Lower leg skin (tissue), 4 donors: ENCODE data around the gene MITD1. TPM values are rescaled to one million over a fixed set of nuclear protein-coding genes. Genes with fewer than 3 reads are reported as not detected.
"Not testable (repeated sequence)": the region's sequence is repeated elsewhere in the genome, so short reads cannot be mapped to it uniquely, and the experiment has no call there.

Source experiments
- DNase-seq, 2 donors: peaks; one replicate each; pipeline ENCODE4 v3.0.0-alpha.2; 2019; ENCODE audit warnings: low spot score in 2 of 2
- H3K4me3 ChIP-seq: fragments of 200-600 bp; sonication (generic); 2 replicates; pipeline ENCODE4 v1.5.1; 2017; ENCODE audit warnings: mild to moderate bottlenecking, low read depth; ENCODE audit not compliant: poor library complexity, severe bottlenecking
- CTCF ChIP-seq, 3 donors: fragments of 450-650 bp; IDR thresholded peaks; one replicate each; pipeline ENCODE4 v1.5.1; 2016; ENCODE audit warnings: antibody characterized with exemption in 3 of 3, mild to moderate bottlenecking in 3 of 3, moderate library complexity in 2 of 3
- POLR2A ChIP-seq, 2 donors: fragments of 450-650 bp; IDR thresholded peaks; one replicate each; pipeline ENCODE4 v1.6.1; 2016 to 2017; ENCODE audit warnings: antibody characterized with exemption in 2 of 2, mild to moderate bottlenecking in 1 of 2, moderate library complexity in 1 of 2
- WGBS, 2 donors: methylation state at CpG; one replicate each; pipeline ENCODE4 v1.1.5; 2018; 5-methylcytosine and 5-hydroxymethylcytosine counted together
- intact Hi-C: fragments of 100-400 bp; cut with DNase I; formaldehyde crosslinking; loops from one replicate; pipeline ENCODE4 v1.15.0; 2023; ENCODE audit warnings: low total_unique reads
- total RNA-seq, 4 donors: library from RNA; depleted of rRNA; stranded (reverse); fragments of >200 nt; gene quantifications; one replicate each; pipeline ENCODE4 v1.1.0, GENCODE V29; 2016

MITD1 gene
- total RNA-seq, 4 donors from 2014 or later: 14.5 to 32.4 (median 25.4) TPM

DNA sequence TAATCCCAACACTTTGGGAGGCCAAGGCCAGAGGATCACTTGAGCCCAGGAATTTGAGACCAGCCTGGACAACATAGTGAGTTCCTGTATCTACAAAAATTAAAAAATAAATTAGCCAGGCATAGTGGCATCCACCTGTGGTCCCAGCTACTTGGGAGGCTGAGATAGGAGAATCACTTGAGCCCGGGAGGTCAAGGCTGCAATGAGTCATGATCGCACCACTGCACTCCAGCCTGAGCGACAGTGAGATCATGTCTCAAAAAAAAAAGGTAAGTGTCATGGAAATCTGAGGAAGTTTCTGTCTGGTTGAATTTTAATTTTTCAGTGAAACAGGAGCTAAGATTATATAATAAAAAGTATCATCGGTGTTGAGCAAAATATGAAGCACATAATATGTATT is 41.9 kb downstream of the MITD1 start:
- H3K4me3 ChIP-seq: no peak overlapping the region
- no peak for DNase-seq
- 96 to 99% methylated on average over 4 of the region's 4 CpGs for WGBS, 2 donors
- TF ChIP-seq CTCF (IDR thresholded peaks at IDR 0.05): no peak
- no peak for TF ChIP-seq POLR2A (IDR thresholded peaks at IDR 0.05)
- intact Hi-C loops: no loop called here

DNA sequence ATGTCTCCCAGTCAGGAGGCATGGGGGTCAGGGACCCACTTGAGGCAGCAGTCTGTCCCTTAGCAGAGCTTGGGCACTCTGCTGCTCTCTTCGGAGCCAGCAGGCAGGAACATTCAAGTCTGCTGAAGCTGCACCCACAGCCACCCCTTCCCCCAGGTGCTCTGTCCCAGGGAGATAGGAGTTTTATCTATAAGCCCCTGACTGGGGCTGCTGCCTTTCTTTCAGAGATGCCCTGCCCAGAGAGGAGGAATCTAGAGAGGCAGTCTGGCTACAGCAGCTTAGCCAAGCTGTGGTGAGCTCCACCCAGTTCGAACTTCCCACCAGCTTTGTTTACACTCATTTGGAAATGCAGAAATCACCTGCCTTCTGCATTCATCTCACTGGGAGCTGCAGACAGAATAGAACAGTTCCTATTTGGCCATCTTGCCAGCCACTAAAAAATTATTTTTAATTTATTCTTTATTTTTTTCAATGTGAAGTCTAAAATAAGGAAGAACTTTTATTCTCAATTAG is 45.8 kb downstream of the MITD1 start:
- intact Hi-C loops, DNase-seq, H3K4me3 ChIP-seq: not testable (repeated sequence)
- 92 to 93% methylated on average over 2 of the region's 2 CpGs for WGBS, 2 donors

DNA sequence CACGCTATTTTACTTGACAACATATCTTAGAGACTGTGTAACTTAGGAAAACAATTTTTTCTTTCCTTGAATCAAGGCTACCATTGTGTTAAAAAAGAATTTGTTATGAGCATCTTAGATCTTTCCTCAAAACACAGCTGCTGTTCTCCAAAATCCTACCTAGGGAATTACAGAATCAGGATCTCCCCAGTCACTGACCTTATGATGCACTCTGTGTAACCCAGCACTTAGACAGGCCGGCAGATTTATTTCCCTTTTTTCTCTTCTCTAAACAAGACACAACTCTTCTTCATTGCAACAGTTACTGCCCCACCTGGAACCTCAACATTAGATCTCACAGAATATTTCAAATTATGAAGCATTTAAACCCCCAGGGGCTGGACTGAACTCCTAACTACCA is 52.9 kb downstream of the MITD1 start:
- intact Hi-C loops: no loop called here
- no peak for TF ChIP-seq POLR2A (IDR thresholded peaks at IDR 0.05)
- no peak for TF ChIP-seq CTCF (IDR thresholded peaks at IDR 0.05)
- H3K4me3 ChIP-seq: no peak overlapping the region
- 68 to 72% methylated on average over 2 of the region's 2 CpGs for WGBS, 2 donors
- DNase-seq: no peak

Other genes starting within 250 kb of the MITD1 start
- gene CRACDL, start 244.8 kb downstream of the MITD1 start, total RNA-seq: 10 to 100 TPM; 10.9 to 22.6 (median 14.0) TPM
- gene C2orf15, start 39.4 kb downstream of the MITD1 start, total RNA-seq: 1 to 10 TPM; 1.2 to 4.2 (median 2.7) TPM
- gene TSGA10, start 26.1 kb downstream of the MITD1 start, total RNA-seq: 10 to 100 TPM in 2 of 4 donors, 1 to 10 TPM in 2; 7.0 to 12.6 (median 10.8) TPM
- 1 to 10 TPM; 3.3 to 9.8 (median 5.7) TPM for gene LIPT1, start 26.1 kb downstream of the MITD1 start, total RNA-seq
- gene MRPL30, start 126 bp upstream of the MITD1 start, total RNA-seq: 10 to 100 TPM; 26.6 to 33.0 (median 30.0) TPM
- 1 to 10 TPM in 1 of 4 donors, not detected in 3; 9.6 TPM for gene LYG2, start 74.6 kb upstream of the MITD1 start, total RNA-seq
- 1 to 10 TPM in 1 of 4 donors, under 1 TPM in 1, not detected in 2; 0.97 to 1.7 TPM for gene LYG1, start 120.1 kb upstream of the MITD1 start, total RNA-seq
- gene TXNDC9, start 155.3 kb upstream of the MITD1 start, total RNA-seq: 10 to 100 TPM; 22.8 to 36.5 (median 33.1) TPM
- gene EIF5B, start 156.3 kb upstream of the MITD1 start, total RNA-seq: 10 to 100 TPM; 25.4 to 30.7 (median 29.0) TPM